Subcutaneous adipose tissue (tissue), 4 donors: ENCODE results near the gene IDI2. TPM values are rescaled to one million over a fixed set of nuclear protein-coding genes. Genes with fewer than 3 reads are reported as not detected.

Source experiments
- CTCF ChIP-seq: fragments of 450-650 bp; IDR thresholded peaks from one replicate; pipeline ENCODE4 v1.5.1; 2016; ENCODE audit warnings: low read depth, mild to moderate bottlenecking, control low read depth, antibody characterized with exemption, moderate library complexity
- total RNA-seq, 4 donors: library from RNA; depleted of rRNA; stranded (reverse); fragments of >200 nt; gene quantifications; one replicate each; pipeline ENCODE4 v1.1.0, GENCODE V29; 2016

IDI2 gene
- total RNA-seq, 4 donors from 2014 or later = not detected

DNA sequence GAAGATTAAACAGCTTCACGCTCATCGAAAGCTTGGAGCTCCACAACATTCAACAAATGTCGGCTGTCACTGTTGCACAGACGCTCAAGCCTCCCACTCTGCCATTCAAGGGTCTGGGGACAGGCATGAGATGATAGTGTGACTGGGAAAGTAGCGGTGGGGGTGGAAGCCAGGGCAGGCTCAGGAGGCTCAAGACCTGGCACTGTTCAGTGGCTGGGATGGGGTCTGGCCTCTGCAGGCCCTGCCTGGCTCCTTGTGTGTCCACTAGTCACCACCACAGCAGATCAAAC is 50.9 kb downstream of the IDI2 start:
- TF ChIP-seq CTCF = no peak

- TF ChIP-seq CTCF = no peak
These were observed 51.4 kb downstream of the IDI2 start for GRCh38 chr10:974038-974784.

DNA sequence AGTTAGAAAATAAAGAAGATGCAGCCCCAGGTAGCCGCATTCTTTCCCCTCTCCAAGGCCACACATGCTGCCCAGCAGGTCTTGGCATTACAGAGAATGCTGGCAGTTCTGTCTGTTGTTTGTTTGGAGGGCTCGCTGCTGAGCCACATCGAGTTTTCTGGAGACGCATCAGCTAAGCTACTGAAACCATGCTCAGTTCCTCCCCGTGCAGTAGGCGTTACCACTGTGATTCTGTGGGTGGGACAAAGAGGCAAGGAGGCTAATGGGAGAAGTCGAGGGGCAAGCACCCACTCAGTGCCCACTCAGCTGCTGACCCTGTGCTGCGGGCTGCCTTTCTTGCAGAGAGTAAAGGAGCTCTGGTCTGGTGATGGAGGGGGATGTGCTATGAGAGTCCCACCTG is 52.9 kb downstream of the IDI2 start:
- no peak for TF ChIP-seq CTCF

GRCh38 chr10:971613-972012 is 54.0 kb downstream of the IDI2 start:
- no peak for TF ChIP-seq CTCF

DNA sequence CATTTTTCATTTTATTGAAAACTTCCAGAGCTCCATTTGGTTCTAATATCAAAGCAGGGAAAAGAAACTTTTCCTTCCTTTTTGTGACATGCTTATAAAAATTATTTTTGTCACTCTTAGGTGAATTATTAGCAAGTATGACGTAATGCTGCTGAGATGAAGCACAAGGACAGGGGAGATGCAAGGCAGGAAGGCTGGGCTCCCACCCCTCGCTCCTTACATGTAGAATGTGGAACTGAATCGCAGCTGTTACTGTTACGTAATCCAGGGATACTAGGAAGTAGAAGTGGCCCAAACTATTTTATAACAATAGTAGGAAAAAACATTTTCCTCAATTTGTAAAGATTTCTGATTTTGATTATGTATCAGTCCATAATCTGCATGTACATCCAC is 54.5 kb downstream of the IDI2 start:
- TF ChIP-seq CTCF = no peak

DNA sequence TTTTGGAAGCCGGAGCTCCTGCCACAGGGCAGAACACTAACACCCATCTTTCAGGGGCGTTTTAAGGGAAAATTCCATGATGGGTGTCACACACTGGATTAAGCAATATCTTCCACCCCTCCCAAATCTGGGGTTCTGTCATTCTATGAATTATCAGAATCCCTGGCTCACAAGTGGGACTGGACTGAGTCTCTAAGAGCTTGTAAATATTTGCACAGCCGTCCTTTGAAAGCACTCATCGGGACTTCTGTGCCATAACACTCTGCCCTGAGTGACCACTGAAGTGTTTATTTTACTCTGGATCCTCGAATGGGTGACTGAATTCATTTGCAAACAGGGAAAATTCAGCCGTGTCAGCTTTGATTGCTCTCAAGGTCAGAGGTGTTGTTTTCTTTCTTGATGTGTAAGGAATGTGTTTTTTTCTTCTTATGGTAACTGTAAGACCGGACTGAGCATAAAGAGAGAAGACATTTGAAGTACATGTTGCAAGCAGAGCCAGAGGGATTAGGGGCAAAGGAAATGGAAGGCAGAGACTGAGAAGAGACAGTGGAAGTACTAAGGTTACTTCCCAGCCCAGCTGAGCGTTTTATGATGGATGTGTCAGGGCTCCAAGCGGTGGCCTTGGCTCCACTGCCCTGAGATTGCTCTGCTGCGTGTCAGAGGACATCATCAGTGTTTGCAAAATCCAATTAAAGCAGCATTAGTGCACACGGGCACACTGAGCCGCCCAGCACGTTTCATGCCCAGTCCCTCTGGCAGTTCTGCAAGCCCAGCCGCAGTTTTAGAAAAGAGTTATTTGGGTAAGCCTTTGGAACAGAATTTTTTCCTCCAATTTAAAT is 55.1 kb downstream of the IDI2 start:
- no peak for TF ChIP-seq CTCF

GRCh38 chr10:969473-970150 is 56.0 kb downstream of the IDI2 start:
- no peak for TF ChIP-seq CTCF
